Nephron (organoid): ENCODE data around the gene CUBN.

Source experiments
- H3K27ac Mint-ChIP-seq, 3 experiments: 2 replicates each; pipeline ENCODE4 v1.8.0; 2020; ENCODE audit warnings: mixed read lengths in 3 of 3, mild to moderate bottlenecking in 2 of 3, moderate library complexity in 1 of 3
- H3K27me3 Mint-ChIP-seq: 2 replicates; pipeline ENCODE4 v1.8.0; 2021; ENCODE audit warnings: low read depth, mild to moderate bottlenecking, moderate library complexity, mixed read lengths
- H3K36me3 Mint-ChIP-seq: 2 replicates; pipeline ENCODE4 v1.8.0; 2020; ENCODE audit warnings: low read depth, mixed read lengths
- H3K4me1 Mint-ChIP-seq: 2 replicates; pipeline ENCODE4 v1.8.0; 2020; ENCODE audit warnings: mixed read lengths
- H3K4me3 Mint-ChIP-seq, 3 experiments: 2 replicates each; pipeline ENCODE4 v1.8.0; 2020; ENCODE audit warnings: mild to moderate bottlenecking in 3 of 3, mixed read lengths in 3 of 3, moderate library complexity in 2 of 3
- H3K9me3 Mint-ChIP-seq: 2 replicates; pipeline ENCODE4 v1.8.0; 2020; ENCODE audit warnings: mixed read lengths
- TF ChIP-seq, protein P1 (sequence below), 3 experiments: fragments of 200-600 bp; sonication (generic); IDR thresholded peaks; one replicate each; pipeline ENCODE4 v1.5.0; 2021; ENCODE audit warnings: antibody characterized with exemption in 3 of 3; ENCODE audit not compliant: unreplicated experiment in 3 of 3

CUBN gene

DNA sequence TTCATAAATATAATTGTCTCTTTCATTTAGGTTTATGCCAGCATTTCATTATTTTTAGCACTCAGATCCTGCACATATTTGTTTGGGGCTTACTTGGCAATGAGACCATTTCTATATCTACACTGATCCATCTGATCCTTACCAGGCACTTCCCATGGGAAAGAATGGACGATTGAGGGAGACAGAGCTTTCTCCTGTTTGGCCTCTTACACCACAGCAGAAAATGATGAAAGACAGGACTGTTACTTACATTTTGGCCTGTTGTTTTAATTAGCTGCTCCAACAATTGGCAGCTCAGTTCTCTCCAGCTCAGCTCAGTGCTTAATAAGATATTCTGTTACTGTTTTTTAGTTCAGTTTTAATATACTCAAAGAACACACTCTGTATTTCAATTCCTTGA, 234.8 kb downstream of the CUBN start:
- TF ChIP-seq, protein P1, sequence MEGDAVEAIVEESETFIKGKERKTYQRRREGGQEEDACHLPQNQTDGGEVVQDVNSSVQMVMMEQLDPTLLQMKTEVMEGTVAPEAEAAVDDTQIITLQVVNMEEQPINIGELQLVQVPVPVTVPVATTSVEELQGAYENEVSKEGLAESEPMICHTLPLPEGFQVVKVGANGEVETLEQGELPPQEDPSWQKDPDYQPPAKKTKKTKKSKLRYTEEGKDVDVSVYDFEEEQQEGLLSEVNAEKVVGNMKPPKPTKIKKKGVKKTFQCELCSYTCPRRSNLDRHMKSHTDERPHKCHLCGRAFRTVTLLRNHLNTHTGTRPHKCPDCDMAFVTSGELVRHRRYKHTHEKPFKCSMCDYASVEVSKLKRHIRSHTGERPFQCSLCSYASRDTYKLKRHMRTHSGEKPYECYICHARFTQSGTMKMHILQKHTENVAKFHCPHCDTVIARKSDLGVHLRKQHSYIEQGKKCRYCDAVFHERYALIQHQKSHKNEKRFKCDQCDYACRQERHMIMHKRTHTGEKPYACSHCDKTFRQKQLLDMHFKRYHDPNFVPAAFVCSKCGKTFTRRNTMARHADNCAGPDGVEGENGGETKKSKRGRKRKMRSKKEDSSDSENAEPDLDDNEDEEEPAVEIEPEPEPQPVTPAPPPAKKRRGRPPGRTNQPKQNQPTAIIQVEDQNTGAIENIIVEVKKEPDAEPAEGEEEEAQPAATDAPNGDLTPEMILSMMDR (IDR thresholded peaks at IDR 0.05; ENCODE audit: unreplicated experiment in 3 of 3), result no peak
- no peaks in the 10 kb centered on the region for H3K27me3 Mint-ChIP-seq
- no peak overlapping the region for H3K4me3 Mint-ChIP-seq
- peaks cover 7% of the 10 kb centered on the region for H3K36me3 Mint-ChIP-seq
- H3K9me3 Mint-ChIP-seq, result peaks cover 12% of the 10 kb centered on the region
- peaks cover 25% of the 10 kb centered on the region for H3K4me1 Mint-ChIP-seq
- H3K27ac Mint-ChIP-seq, result no peak overlapping the region

DNA sequence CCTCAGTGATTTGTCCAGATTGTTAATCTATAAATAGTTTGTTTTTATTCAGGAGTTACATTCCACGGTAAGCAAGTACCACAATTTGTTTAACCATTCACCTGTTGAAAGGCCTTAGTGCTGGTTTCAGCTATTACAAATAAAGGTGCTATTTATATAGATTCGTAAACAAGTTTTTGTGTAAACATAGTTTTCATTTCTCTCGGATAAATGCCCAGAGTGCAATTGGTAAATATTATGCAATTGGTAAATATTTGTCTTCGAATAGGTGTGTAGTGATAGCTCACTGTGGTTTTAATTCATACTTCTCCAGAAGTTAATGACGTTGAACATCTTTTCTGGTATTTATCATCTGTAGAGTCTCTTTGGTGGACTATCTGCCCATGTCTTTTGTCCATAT, 235.9 kb downstream of the CUBN start:
- Mint-ChIP-seq H3K4me3 (no peak overlapping the region), H3K9me3 (peaks cover 16% of the 10 kb centered on the region), H3K27ac (no peak overlapping the region), H3K27me3 (no peaks in the 10 kb centered on the region), H3K36me3 (peaks cover 7% of the 10 kb centered on the region), H3K4me1 (peaks cover 23% of the 10 kb centered on the region)
- TF ChIP-seq, protein P1 (IDR thresholded peaks at IDR 0.05; ENCODE audit: unreplicated experiment in 3 of 3), result no peak

DNA sequence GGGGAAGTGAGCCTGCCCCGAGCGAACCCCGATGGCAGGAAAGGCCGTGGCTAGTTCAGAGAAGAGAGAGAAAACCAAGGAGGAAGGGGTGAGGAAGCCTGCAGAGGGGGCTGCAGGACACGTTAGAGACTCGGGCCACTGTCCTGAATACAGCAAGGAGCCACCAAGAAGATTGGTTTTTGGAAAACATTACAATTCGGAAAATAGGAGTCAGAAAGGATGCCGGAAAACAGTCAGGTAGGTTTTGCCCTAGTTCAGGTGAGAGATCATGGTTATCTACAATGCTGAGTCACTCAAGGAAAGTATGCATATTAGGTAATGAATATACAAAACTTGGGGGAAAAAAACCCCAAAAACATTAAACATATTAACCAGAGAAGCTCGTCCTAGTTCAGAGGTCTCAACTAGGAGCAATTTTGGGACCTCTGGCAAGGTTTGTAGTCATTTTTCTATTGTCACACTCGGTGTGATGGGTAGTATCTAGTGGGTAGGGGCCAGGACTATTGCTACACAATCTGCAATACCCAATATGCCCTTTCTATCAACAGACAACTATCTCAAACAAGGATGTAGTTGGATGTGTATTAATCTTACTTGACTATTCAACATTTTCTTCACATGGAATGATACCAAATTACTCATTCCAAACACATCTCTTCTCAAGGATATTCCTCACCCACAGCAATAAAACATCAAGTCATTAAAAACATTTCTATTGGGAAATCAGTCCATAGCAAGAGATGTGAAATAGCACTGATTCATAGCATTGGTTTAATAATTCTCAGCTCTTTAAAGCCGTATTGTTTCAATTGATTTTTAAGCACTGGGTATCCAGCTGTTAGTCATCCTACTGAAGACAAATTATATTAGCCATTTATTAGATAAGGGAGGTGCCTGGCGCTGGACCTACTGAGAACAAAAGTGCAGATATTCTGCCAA, 238.0 kb downstream of the CUBN start:
- Mint-ChIP-seq H3K27me3 (no peaks in the 10 kb centered on the region), H3K4me3 (peak overlapping the region in 2 of 3 experiments; percentile 12 to 28), H3K9me3 (peaks cover 16% of the 10 kb centered on the region), H3K27ac (peak overlapping the region; percentile 1 to 8 (median 8)), H3K4me1 (peaks cover 24% of the 10 kb centered on the region), H3K36me3 (peaks cover 8% of the 10 kb centered on the region)
- TF ChIP-seq, protein P1 (IDR thresholded peaks at IDR 0.05; ENCODE audit: unreplicated experiment in 3 of 3), result peak; percentile 42 to 59 (median 52)

DNA sequence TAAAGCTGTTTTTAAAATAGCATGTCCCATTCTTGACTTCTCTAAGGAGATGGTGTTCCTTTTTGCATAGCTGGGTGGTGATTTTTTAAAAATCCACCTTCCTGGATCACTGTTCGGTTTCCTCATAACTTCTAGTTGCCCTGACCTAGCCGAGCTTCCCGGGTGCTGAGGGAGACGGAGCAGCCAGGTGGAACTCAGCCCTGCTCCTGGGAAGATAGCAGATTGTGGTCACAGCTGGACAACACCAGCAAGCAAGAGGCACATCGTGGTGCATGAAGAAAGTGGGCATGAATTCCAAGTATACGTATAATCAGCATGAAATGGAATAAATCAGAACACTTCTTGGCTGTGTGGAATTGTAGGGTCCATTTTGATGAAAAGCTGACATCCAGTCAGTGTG, 238.9 kb downstream of the CUBN start:
- peaks cover 10% of the 10 kb centered on the region for H3K9me3 Mint-ChIP-seq
- peaks cover 30% of the 10 kb centered on the region for H3K4me1 Mint-ChIP-seq
- no peaks in the 10 kb centered on the region for H3K27me3 Mint-ChIP-seq
- no peak overlapping the region for H3K4me3 Mint-ChIP-seq
- H3K36me3 Mint-ChIP-seq, result peaks cover 5% of the 10 kb centered on the region
- TF ChIP-seq, protein P1 (IDR thresholded peaks at IDR 0.05; ENCODE audit: unreplicated experiment in 3 of 3), result no peak
- H3K27ac Mint-ChIP-seq, result peak overlapping the region in 1 of 3 experiments; percentile 8

DNA sequence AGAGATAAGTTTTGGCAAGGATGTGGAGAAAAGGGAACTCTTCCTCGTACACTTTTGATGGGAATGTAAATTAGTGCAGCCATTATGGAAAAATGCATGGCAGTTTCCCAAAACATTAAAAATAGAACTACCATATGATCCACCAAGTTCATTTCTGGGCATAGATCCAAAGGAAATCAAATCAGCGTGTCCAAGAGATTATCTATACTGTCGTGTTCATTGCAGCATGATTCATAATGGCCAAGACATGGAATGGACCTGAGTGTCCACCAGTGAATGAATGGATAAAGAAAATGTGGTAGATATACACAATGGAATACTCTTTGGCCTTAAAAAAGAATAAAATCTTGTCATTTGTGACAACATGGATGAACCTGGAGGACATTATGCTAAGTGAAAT, 242.0 kb downstream of the CUBN start:
- H3K4me3 Mint-ChIP-seq, result no peak overlapping the region
- H3K27me3 Mint-ChIP-seq, result no peaks in the 10 kb centered on the region
- H3K4me1 Mint-ChIP-seq, result peaks cover 30% of the 10 kb centered on the region
- TF ChIP-seq, protein P1 (IDR thresholded peaks at IDR 0.05; ENCODE audit: unreplicated experiment in 3 of 3), result no peak
- peaks cover 8% of the 10 kb centered on the region for H3K9me3 Mint-ChIP-seq
- peak overlapping the region in 2 of 3 experiments; percentile 1 to 51 for H3K27ac Mint-ChIP-seq
- H3K36me3 Mint-ChIP-seq, result peaks cover 5% of the 10 kb centered on the region
